ENCODE data around the gene SSTR1. TPM values are rescaled to one million over a fixed set of nuclear protein-coding genes. Genes with fewer than 3 reads are reported as not detected.

SSTR1 gene
- total RNA-seq, 1 donor from 2014 or later: 0.37 TPM

DNA sequence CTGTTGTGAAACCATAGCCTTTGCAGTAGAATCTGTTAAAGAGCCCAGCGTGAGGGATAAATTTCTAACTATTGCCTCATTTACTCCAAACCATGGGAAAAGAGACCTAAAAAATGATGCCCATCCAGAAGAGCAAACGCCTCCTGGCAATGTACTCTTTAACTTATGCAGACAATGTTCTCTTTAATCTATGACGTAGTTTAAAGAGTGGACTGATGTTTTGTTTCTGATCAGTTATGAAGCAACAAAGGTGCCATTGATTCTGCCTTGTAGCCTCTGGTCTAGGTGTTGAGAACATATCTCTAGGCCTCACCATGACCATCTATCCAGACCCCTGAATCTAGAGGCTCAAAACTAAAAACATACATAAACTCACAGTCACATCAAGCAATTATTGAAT, 13.4 kb downstream of the SSTR1 start:
- ATAC-seq: no peak
- intact Hi-C loops (cut with micrococcal nuclease): no loop called here
- no peak for DNase-seq

DNA sequence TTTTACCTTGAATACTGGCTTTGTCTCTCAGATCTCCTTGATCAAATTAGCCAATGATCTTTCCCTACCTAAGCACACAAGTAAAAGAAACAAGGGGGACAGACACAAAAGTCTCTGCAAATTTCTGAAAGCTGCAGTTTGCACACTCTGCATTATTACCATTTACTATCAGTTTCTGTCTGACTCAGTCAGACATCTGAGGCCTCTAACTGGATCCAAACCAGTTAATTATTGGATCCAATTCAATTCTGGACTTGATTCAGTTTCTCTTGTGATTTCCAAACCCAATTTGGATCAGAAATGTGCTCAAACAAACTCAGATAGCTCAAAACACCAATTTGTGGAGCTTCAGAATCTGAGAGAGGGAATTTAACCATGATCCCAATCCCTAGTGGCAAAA, 16.6 kb downstream of the SSTR1 start:
- peak; percentile 26 for ATAC-seq
- DNase-seq: no peak
- intact Hi-C loops (cut with micrococcal nuclease): no loop called here

DNA sequence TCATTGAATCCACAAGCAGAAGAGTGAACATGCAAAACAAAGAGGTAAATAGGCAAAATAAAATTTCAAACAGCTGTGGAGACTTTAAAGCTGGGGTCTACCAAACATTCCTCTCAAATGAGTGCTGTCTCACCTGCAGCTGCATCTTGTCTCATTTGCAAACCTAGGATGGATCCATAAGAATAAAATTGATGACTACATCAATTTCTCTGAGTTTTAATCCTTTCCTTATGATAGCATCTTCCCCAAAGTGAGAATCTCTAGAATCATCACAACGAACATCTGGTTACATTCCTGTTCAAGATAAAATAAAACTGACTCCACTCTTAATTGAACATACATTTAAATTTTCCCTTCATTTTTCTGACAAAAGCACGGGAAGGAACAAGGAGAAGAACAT, 18.2 kb downstream of the SSTR1 start:
- ATAC-seq (no peak), DNase-seq (no peak)
- intact Hi-C loops (cut with micrococcal nuclease): no loop called here

DNA sequence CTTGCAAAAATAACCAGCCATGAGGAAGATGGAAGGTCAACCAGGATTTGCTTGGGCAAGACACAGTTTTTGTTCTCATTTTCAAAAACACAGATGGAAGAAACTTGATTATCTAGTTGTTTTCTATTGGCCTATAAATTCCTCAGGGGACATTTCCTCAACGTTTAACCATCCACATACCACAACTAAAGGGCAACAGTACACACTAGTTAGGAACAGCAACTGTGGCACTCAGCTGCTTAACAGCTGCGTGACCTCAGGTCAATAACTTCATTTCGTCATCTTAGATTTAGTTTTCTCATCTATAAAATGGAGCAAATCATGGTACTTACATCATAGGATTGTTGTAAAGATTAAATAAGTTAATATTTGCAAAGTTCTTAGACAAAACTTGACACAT, 18.7 kb downstream of the SSTR1 start:
- intact Hi-C loops (cut with micrococcal nuclease): no loop called here
- DNase-seq: no peak
- no peak for ATAC-seq

DNA sequence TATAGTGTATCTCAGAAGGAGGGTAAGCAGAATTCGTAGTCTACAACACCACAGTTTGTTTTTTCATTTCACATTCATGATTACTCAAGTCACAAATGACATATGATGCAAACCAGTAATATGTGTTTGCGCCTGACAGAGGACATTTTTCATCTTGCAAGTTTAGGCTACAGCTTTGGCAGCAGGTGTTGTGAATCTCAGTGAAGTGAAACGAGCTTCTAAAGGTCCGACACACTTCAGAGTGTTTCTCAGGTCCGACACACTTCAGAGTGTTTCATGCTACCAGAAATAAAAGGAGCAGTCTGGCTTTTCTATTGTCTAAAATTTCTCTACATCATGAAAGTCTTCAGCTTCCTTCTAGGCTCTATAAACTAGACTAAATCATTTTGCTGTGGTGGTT, 25.5 kb downstream of the SSTR1 start:
- DNase-seq (no peak), ATAC-seq (no peak)
- intact Hi-C loops (cut with micrococcal nuclease): no loop called here

DNA sequence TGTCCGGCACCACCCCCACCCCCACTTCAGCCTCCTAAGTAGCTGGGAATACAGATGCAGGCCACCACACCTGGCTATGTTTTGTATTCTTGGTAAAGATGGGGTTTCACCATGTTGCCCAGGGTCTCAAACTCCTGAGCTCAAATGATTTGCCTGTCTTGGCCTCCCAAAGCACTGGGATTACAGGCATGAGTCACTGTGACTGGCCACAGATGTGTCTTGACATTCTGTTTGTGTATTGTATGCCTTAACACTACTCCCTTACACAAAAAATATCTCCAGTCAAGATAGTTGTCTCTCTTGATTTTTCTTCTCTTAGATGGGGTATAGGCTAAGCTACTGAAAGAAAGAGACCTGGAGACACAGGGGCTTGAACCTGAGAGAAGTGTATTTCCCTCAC, 30.6 kb downstream of the SSTR1 start:
- no peak for ATAC-seq
- DNase-seq: no peak
- intact Hi-C loops (cut with micrococcal nuclease): no loop called here

DNA sequence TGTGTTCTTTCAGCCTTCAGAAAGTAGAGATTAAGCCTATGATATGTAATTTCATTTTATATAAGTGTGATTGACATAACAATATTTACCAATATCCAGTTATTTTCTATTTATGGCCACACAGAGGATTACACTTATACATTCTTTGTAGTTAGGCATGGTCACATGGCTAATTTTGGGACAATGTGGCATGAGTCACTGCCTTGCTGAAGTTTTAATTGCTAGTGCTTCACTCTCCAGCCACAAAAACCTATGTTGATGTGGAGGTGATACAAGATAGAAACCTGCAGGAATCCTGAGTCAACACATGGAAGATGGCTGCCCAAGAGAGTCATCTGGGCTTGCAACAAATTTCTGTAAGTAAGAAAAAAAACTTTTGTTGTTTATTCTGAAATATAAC, 31.2 kb downstream of the SSTR1 start:
- DNase-seq (no peak), ATAC-seq (no peak)
- intact Hi-C loops (cut with micrococcal nuclease): no loop called here

DNA sequence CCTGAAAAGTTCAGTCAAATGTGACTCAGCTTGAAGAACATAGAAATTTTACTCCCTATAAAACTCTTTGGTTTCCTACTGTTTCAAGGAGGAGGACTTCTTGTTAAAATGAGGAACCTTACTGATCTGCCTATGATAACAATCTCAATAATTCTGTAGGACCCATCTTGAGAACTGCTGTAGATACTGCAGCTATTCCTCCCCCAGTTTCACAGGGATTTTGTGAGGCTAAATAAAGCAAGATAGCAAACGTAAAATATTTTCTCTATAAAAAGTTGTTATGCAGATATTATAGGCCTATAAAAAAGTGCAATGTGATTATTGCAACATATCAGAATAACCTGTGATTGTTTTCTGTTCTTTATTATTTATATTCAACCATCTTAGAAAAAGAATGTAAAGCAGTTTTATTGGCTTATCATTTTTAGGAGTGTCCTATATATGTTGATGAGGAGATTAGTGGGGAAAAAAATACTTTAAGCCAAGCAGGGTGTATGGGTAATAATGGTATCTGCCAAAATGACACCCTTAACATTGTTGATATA, 36.1 kb downstream of the SSTR1 start:
- ATAC-seq (no peak), DNase-seq (no peak)
- intact Hi-C loops (cut with micrococcal nuclease): no loop called here

DNA sequence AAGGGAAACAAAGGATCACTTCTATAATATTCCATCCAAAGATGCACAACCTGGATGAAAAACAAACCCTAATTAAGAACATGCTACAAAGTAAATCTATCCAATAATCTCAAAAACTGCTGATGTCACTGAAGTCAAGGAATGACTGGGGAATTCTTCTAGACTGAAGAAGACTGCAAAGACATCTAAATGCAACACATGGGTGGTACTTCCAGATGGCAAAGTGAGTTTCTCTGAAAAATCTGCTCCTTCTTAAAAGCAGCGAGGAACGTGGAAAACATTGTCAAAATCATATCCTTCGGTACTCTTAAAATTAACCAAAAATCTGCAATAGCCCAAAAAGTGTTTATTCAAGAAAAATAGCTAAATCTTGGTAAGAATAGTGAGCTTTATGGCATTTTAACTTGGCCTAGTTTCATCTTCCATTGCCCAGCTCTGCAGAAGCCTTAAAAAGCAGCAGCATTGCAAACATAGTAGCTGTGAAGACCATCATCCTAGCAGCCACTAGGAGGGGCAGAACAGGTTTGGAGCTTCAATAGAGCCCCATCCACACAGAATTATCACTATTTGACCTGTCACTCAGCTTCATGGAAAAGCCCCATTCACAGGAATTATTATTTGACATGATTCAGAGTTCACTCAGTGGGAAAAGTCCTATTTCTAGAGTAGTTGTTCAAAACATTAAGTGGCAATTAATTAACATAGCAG, 40.8 kb downstream of the SSTR1 start:
- DNase-seq (no peak), ATAC-seq (no peak)
- intact Hi-C loops (cut with micrococcal nuclease): no loop called here

DNA sequence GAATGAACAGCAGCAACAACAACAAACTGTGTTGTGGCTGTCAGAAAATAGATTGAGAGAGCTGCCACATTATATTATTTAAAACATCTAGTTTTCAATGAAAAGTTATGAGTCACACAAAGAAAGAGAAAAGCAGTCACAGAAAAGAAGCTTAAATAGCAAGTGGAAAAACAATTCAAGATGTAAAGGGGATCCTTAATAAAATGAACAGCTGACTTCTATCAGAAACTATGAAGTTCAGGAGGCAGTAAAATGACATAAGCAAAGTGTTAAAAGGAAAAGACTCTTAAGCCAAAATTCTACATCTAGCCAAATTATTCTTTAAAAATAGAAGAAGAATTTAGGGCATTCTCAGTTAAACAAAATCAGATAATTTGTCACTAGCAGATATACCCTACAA, 42.6 kb downstream of the SSTR1 start:
- DNase-seq (no peak), ATAC-seq (no peak)
- intact Hi-C loops (cut with micrococcal nuclease): no loop called here

DNA sequence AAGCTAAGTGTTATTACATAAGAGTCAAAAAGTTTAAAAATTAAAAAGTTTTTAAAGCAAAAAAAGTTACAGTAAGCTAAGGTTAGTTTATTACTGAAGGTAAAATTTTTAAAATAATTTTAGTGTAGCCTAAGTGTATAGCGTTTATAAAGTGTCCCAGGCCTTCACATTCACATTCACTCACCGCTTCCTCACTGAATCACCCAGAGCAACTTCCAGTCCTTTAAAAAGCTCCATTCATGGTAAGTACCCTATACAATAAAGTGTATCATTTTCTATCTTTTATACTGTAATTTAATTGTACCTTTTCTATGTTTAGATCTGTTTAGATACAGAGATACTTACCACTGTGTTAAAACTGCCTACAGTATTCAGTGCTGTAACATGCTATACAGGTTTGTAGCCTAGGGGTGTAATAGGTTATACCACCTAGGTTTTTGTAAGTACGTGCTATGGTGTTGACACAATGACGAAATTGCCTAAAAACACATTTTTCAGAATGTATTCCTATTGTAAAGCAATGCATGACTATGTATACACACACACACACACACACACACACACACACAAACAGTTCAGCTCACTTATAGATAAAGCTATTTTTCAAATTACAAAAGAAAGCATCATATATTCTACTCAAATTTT, 44.5 kb downstream of the SSTR1 start:
- intact Hi-C loops (cut with micrococcal nuclease): no loop called here
- no peak for ATAC-seq
- no peak for DNase-seq

DNA sequence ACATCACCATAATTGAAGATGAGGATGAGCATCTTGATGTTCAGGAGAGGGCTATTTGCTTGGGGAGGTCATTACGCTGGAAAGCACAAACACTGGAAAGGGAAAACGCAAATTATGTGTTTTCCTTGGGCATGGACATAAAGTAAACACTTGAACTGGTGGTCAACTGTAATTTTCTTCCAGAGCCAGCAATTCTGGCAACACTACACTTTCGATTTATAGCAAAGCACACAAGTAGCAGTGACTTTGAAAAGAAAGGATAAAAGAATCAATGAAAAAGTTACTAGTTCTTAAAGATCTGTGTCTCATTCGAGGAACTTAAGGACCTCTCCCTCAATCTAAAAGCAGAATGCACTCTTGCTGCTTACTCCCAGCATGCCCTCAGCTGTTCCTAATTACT, 46.0 kb downstream of the SSTR1 start:
- intact Hi-C loops (cut with micrococcal nuclease): no loop called here
- no peak for DNase-seq
- ATAC-seq: no peak

DNA sequence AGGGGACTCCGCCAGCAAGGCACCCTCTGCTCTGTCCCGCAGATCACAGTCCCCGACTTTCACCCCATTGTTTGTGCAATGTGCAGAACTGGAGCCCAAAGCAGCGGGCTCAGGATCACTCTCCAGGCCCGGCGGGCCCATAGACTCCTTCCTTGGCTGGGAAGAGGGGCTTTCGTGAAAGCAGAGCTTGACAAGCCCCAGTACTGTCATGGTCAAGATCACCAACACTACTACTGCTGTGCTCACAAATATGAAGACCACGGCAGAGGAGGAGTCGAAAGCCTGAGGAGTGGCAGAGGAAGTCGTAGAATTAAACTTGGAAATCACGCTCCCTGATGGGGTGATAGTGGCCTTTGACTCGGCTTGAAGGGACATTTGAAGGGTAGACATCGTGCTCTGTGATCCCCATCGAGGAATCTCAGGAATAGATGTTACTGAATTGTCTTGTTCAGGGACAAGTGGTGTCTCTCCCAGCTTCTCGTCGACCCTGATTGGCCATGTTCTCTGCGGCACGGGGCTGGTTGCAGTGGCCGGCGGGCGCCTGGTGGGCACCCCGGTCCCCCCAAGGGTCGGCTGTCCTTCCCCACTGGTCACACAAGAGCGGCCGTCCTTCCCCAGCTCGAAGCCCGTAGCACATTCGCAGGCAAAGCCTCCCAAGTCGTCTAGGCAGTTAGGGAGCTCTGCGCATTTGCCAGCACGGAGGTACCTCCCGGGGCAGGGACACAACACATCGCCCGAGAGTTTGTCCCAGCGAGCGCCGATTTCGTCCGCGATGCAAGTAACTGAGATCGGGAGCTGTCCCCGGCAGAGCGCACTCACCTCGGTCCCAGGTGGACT, 47.1 kb downstream of the SSTR1 start:
- DNase-seq (peak; percentile 25), ATAC-seq (no peak)
- intact Hi-C loops (cut with micrococcal nuclease): no loop called here

DNA sequence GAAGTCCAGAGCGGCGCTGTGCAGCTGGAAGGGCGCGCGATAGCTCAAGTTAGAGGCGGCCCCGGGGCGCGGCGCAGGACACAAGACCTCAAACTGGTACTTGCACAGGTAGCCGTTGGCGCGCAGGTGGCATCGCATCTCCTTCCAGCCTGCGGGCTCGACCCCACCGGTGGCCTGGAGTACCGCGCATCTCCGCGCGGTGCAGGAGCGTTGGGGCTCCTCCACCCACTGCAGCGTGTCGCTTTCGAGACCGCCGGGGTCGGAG, 47.6 kb downstream of the SSTR1 start:
- DNase-seq (peak; percentile 46), ATAC-seq (peak; percentile 18)
- intact Hi-C loops (cut with micrococcal nuclease): no loop called here

DNA sequence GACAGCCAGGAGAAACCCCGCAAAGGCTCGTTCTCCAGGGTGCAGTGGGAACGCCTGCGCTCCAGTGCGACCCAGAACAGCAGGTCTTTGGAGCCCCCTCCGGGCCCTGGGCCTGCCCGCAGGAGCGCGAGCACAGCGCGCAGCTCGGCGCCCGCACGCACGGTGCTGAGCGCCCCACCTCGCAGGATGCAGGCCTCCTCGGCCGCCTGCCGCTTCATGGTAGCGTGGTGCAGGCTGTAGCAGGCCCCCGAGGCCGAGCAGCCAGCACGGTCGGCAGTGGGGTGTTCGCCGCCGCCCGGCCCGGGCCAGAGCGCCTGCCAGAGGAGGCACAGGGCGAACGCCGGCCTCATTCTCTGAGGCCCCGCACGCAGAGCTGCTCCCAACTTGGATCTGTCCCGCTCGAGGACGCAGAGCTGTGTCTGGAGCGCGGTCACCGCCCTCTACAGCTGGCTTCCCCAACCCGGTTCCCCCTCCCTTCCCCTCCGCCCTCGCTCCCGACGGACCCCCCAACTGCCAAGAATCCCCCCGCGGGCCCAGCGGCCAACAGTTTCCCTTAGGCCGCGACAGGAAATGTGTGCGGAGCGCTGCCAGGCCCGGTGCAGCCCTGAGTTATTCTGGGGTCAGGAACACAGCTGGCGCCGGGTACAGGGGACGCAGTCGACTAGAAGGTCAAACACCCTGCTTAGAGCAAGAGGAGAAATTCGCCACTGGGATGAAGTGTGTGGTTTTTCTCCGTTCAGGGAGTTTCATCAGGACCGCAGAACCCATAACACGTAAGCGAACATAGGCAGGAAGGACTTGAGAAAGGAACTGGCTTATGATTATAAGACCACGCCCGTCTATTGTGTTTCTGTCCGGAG, 48.2 kb downstream of the SSTR1 start, which contains the start of gene CLEC14A:
Gene CLEC14A, minus strand, starts transcription at position 421 of the 860 bp plus-strand sequence. Its CDS starts 71 bp downstream, at position 350.
- ATAC-seq: peak; percentile 91
- peak; percentile 87 for DNase-seq
- intact Hi-C loops (cut with micrococcal nuclease): no loop called here

DNA sequence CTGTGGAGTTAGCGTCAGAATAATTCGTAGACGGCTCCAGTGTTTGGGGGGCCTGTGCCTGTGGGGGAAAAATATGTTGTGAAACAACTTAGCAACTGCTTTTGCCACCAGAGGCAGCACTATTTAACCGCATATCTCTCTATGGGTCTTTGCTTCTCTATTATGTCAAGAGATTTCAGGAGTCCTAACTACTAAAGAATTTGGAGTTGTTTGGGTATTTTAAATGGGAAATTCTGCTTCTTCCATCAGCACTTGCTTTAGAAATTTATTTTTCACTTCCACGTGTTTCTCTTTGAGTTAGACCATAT, 48.8 kb downstream of the SSTR1 start:
- DNase-seq (no peak), ATAC-seq (peak; percentile 78)
- intact Hi-C loops (cut with micrococcal nuclease): no loop called here

DNA sequence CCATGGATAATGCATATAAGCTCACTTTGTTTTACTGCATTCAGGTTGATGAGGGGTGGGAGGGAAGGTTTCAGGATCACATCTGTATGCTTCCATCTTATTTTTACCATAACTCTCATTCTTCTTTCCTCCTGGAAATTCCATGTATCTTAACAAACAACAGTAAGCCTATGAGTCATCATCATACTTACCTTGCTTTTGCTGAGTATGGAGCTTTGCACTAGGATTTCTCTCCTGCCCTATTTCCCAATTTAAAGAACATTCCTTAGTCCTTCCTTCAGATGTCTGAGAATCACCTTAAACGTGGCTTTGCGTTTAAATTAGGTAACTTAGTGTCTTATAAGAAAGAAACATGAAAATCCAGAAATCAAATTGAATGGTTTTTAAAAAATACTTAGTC, 49.8 kb downstream of the SSTR1 start:
- DNase-seq (no peak), ATAC-seq (no peak)
- intact Hi-C loops (cut with micrococcal nuclease): no loop called here

DNA sequence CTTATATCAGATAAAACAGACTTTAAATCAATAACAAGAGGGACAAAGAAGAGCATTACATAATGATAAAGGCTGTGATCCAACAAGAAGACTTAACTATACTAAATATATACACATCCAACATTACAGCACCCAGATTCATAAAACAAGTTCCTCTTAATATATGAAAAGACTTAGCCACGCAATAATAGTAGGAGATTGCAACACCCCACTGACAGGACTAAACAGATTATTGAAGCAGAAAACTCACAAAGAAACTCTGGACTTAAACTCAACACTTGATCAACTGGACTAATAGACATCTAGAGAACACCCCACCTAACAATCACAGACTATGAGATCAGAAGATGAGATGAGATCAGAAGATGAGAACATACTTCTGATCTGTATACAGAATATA, 53.9 kb downstream of the SSTR1 start:
- no peak for DNase-seq
- no peak for ATAC-seq
- intact Hi-C loops (cut with micrococcal nuclease): no loop called here
